GM21381 (cell line): ENCODE data around the gene LAIR2.
"Not testable (repeated sequence)": the region's sequence is repeated elsewhere in the genome, so short reads cannot be mapped to it uniquely, and the experiment has no call there.

Experiments
- ATAC-seq: cut with Tn5 transposase; IDR thresholded peaks from one replicate; pipeline ENCODE4 v1.9.1; 2021; ENCODE audit warnings: mild to moderate bottlenecking, moderate library complexity; ENCODE audit not compliant: unreplicated experiment

LAIR2 gene

DNA sequence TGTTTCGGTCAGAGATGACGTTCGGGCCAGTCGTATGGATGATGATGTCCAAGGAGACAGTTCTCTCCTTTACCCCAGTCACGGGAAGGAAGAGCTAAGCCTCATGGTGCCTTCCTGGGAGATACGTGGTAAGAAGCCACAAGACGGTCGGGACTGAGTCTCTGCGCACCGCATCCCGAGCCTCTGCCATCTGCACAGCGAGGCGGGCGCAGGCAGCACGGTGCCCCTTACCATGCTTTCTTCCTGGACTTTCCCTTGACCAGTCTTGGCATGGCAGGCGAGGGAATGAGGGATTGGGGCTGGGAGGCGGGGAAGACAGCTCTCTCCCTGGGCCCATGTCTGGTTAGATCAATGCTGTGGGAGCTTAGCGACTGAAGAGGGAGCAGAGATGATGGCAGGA is 10.1 kb upstream of the LAIR2 start:
- ATAC-seq, result no peak

DNA sequence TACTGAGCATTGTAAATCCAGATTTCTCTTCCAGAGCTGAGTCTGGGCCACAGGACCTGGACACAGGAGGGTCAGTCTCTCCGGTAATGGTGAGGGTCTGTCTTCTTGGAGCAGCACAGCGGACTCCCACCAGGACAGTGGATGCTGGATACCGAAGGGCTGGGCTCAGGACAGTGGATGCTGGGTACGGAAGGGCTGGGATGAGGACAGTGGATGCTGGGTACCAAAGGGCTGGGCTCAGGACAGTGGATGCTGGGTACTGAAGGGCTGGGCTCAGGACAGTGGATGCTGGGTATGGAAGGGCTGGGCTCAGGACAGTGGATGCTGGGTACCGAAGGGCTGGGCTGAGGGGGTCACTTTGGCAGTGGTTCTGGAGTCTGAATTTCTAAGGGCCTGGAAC is 9.6 kb upstream of the LAIR2 start:
- ATAC-seq, result not testable (repeated sequence)

DNA sequence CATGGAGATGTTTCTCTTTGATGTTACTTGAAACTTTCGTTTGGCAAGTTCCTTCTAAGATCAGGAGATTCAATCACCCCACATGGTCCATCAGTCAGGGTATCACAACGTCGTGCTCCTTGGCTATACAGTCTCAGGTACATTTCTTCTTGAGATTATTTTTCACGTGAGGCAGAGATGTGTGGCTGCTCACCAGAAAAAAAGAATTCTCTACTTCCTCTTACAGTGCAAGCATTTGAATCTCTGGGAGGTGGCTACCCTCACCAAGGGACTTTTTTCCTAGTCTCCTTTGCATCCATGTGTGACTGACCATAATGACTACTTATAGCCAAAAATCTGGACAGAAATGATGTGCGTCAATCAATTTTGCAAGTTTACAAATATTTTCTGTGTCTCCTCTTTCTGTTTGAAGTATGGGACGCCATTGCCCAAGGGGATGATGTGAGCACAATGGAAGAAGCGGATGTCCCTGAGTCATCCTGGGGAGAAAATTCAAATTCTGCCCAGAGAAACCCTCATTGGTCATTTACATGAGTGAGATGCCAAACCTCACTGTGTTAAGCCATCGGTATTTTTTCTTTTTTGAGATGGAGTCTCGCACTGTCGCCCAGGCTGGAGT is 8.6 kb upstream of the LAIR2 start:
- no peak for ATAC-seq

DNA sequence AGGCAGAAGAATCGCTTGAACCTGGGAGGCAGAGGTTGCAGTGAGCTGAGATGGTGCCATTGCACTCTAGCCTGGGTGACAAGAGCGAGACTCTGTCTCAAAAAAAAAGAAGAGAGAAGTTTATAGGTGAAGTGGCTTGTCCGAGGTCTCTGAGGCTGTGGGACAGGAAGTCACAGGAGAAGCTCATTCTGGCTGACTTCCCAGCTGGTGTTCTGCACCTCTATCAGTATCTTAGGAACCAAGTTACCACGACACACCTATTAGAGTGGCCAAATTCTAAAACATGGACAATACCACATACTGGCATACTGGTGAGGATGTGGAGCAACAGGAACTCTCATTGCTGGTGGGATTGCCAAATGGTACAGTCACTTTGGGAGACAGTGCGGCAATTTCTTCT is 7.3 kb upstream of the LAIR2 start:
- ATAC-seq, result not testable (repeated sequence)

DNA sequence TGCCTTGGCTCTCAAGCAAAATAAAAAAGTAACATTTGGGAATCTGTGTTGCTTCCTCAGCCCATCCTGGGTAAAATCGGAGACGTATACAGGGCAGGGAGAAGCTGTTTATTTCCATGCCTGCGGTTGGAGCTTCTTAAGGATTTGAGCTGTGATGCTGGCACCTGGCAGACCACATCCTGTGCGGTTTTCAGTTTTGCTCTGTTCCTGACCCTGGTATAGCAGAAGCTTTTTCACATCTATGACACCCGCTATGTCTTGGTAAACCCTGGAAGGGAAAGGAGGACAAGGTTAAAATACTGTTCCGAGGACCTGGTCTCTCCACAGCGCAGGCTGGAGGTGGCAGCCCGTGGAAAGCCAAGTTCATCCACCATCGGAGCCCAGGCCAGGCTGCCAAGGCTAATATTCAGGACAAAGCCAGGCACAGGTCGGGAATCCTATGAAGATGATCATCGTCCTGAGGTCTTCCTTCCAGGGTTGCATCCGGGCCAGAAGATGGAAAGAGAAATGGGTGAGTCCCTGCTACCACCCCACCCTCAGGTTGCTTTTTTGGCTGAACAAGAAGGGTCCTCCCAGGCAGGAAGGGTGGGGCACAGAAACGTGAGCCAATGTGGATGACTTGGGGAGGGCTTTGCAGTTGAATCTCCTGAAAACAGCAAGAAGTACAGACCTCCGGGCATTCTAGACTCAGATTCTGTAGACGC is 4.7 kb upstream of the LAIR2 start:
- not testable (repeated sequence) for ATAC-seq

DNA sequence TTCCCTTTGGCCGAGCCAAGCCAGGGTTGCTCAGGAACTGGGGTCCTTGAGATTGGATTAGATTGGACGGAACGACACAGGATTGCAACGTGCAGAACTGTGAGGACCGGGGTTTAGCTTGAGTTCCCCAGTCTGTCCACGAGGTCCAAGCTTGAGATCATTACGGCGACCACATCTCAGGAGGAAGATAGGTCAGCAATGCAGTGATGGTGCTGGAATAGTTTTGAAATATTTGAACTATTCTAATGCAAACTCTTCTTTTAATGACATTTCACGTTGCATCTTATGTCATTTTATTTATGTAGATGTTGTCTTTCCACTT is 4.2 kb upstream of the LAIR2 start:
- not testable (repeated sequence) for ATAC-seq

DNA sequence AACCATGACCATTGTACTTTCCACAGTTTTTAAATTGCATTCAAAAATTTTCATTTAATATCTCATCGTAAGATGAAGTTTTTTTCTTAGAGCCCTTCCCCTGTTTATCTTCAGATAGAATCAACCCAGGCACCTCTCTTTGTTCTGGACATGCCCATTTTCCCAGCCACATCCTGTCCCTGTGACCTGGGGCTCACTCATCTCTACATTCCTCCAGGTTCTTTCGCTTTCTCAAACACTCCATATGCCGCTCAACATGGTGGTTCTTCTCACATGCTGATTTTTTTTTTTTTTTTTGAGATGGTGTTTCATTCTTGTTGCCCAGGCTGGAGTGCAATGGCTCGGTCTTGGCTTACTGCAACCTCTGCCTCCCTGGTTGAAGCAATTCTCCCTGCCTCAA is 2.9 kb downstream of the LAIR2 start:
- not testable (repeated sequence) for ATAC-seq

DNA sequence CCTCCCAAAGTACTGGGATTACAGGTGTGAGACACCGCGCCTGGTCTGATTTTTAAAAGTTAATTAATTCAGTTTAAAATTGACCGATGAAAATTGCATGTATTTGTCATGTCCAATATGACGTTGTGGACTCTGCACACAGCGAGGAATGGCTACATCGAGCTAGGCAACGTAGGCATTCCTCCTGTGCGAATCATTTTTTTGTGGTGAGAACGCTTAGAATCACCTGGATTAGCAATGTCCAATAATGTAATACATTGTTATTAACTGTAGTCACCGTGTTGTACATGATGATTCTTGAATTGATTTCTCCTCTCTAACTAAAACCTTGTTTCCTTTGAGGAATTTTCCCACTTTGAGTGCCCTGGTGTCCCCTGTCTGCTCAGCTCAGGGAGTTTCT is 3.4 kb downstream of the LAIR2 start:
- ATAC-seq, result no peak

DNA sequence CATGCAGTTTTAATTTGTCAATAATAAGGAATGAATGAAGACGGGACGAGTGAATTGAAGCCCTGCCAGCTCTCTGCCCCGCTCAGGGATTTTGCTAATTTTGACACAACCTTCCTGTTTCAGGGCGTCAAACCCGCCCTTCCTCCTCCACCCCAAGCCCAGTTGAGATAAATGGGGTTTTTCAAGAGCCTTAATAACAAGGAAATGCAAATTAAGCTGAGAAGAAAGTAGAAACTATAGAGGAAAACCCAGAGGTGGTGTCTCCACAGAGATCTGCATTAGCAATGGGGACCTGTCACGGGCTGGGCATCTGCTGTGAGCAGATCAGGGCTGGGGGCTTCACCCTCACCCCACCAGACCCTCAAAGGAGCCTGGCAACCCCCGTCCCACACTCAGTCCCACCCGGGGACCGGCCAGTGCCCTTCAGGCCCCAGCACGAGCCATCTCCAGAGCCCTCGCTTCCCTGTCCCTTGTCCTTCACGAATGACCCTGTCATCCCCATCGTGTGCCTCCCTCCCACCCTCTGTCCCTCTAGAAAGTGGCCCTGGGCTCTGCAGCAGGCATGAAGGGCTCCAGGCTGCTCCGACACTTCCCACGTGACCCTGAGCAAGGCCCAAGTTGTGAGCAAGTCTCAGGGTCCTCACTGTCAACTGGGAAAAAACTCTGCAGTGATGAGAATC is 4.5 kb downstream of the LAIR2 start:
- ATAC-seq, result not testable (repeated sequence)

DNA sequence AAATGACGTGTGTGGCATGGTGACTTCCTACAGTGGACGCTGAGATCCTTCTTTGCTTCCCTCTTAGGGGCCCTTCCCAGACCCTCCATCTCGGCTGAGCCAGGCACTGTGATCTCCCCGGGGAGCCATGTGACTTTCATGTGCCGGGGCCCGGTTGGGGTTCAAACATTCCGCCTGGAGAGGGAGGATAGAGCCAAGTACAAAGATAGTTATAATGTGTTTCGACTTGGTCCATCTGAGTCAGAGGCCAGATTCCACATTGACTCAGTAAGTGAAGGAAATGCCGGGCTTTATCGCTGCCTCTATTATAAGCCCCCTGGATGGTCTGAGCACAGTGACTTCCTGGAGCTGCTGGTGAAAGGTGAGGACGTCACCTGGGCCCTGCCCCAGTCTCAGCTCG is 5.2 kb downstream of the LAIR2 start:
- no peak for ATAC-seq

DNA sequence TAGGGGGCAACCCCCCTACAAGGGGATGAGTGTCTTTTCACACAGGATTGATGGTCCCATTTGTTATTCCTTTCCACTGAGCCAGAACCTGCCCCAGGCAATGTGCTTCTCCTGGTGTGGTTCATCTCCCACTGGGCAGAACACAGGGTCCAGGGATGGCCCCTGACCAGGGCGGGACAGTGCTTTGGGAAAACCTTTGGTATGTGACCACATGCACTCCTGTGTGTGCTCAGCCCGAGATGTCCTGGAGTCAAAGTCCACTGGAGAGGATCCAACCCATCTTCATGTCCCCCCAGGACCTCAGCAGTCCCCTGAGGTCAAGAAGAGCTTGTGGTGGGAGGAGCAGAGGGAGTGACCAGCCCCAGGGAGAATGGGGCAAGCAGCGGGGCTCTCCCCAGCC is 5.9 kb downstream of the LAIR2 start:
- ATAC-seq, result not testable (repeated sequence)

DNA sequence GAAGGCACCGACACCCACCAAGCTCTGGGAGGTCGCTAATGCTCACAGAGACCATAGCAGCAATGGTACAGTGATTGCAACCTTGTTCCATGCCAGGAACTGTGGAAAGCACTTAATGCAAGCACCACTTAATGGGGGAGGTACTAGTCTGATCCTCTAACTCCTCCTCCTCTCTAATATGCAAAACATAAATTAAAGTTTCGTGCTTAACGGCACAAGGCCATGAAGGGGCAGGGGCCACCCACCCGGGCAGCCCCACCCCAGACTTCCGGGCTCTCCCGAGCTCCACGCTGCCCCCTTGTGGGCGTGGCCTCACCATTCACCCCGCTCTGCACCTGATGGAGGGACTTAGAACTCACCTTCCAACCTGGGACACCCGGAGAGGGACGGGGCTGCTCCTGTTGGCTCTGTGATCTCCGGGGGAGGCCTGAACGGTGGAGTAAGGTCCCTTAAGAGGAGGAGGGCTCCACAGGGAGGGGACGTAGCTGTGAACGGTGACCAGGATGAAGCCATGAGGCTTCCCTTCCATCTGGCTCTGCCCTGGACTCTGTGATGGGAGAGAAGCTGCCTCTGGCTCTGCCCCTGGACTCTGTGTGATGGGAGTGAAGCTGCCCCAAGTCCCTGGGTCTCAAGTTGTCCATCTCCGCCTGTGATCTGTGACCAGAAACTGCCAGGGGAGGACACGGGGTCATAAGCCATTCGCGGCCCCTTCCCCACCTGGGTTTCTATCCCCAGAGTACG is 6.7 kb downstream of the LAIR2 start:
- not testable (repeated sequence) for ATAC-seq

DNA sequence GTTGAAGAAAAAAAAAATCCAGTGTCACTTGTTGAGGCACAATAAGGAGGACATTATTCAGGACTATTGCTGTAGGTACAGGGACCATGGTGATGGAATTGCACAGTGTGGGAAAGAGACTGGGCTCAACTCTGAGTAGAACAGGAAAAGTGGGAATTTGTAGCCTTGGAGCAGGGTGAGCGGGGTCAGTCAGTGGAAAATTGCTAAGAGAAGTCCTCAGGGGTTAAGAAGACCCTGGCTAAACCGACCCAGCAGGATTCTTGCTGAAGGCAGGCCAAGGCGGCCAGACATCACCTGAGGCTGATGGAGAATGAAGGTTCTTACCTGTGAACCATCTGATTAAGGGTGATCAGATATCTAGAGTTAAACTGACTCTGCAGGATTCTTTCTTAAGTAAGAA is 12.5 kb downstream of the LAIR2 start:
- no peak for ATAC-seq

DNA sequence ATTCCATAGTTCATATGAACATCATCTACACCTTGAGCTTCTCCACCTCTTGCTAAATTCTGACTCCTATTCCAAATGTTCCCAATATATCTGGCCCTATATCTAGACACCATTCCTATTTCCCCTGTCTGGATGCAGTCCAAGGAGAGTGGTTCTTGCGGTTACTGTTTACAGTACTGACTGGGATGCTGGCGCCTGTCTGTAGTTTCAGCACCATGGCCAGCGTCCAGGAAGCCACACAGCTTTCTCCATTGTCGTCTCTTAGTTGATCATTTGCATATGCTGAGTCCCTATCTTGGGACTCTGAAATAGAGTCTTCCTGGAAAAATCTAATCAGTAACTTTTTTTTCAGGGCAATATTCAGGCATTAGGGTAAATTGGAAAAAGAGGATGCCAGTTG is 14.9 kb downstream of the LAIR2 start:
- ATAC-seq, result no peak

DNA sequence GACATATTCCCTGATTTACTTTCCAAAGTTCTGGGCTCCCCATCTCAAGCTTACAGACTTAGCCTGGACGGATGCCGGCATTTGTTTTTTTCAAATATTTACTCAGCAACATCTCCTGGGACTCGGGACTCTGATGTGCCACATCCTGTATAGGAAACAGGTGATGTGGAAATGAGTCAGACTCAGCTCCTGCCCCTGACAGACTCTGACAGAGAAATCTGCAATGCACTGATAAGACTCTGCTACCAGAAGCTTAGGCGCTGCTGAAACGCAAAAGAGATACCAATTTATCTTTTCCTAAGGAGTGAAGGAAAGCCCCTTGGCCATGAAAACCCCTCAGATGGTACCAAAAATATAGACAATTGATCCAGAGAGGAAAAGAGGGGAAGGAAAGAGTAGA is 16.2 kb downstream of the LAIR2 start:
- ATAC-seq, result peak; percentile 46

DNA sequence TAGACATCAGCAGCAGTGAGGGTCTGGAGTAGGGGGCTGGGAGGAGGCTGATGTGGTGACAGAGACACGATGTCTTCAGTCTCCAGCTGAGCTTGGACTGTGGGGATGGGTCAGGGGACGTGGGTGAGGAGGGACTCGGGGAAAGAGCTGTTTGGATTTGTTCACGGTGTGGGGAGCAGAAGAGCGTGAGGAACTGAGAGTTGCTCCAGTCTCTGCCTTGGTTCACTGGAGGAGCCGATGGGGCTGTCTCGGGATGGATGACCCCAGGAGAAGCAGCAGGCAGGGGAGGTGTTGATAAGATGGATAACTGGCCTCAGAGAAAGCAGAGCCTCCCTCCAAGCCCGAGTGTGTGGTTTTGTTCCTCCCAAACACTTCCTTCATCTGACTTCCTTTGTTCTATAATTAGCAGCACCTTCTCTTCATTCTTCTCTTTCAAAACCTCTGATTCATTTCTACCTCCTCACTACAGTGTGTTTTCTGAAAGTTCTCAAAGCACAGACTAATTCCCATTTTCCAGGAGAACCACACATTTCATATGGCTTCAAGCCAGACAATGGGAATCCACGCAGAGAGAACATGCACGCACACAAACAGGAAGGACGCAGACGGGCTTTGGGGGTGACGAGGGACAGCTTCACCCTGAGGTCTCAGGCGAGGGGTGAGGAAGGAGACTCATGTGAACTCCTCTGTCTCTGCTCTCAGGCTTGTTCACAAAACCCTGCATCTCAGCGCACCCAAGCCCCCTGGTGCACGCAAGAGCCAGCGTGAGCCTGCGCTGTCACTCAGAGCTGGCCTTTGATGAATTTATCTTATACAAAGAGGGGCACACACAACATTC is 18.6 kb downstream of the LAIR2 start:
- ATAC-seq, result no peak

DNA sequence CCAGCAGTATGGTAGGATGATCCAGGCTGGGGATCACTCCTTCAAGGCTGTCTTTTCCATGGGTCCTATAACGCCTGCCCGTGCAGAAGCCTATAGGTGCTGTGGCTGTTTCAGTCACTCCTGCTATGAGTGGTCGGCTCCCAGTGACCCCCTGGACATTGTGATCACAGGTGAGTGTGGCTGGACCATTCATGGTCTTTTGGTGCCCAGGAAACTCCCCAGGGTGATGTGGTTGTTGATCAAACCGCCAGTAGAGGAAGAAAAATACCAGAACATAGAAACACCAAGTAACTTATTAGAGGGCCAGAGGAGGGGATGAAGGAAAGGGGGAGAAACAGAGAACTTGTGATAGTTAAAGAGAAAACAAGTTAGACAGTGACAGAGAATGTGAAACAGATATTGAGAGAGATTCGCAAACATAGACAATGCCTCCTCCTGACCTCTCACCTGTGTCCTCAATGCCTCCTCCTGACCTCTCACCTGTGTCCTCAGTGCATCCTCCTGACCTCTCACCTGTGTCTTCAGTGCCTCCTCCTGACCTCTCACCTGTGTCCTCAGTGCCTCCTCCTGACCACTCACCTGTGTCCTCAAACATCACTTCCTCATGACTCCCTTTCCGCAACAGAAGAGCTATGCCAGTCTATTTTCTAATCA is 19.4 kb downstream of the LAIR2 start:
- ATAC-seq, result no peak

DNA sequence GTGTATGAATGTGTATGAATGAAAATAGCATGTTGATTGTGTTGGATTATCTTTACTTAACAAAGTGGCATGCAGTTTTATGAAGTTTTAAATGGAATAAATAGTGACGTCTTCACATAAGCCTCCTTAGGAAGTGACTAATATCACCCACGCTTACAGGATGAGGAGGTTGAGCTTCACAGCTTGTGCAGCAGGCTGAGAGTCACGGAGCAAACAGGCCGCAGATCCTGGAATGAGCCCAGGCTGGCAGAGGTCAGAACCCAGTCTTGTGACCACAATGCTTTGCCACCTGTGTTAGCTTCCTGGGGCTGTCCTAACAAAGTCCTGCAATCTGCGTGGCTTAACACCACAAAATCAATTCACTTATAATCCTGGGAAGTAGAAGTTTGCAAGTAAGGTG is 20.8 kb downstream of the LAIR2 start:
- no peak for ATAC-seq

DNA sequence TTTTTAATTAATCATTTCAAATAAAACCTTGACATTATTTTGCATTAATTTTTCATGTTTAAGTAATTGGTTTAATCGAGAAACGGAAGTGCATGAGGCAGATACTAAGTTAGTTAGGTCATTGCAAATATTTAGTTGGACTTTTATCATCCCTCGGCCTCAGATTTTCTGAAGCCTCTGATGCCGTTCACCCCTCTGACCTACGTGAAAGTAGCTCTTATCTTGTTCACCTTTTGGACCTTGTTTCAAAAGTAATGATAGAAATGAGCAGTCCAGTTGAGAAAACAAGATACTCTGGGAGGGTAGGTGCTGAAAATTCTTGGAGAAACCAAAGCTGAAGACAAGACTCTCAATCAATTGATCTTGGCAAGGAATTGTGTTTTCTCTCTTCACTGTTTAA is 23.0 kb downstream of the LAIR2 start:
- ATAC-seq, result no peak

DNA sequence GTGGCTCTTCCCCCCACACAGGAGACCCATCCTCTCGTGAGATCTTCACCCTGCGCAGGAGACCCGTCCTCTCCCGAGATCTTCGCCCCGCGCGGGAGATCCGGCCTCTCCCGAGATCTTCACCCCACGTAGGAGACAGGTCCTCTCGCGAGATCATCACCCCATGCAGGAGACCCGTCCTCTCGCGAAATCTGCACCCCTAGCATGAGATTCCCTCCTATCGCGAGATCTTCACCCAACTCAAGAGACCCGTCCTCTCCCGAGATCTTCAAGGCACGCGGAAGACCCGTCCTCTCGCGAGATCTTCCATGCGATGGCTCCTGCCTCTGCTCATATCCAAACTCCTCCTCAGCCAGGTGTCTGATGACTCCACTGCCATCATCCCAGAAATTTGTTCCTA is 24.3 kb downstream of the LAIR2 start:
- ATAC-seq, result no peak
